Bladder microvascular endothelial cell (primary cell): ENCODE measurements around the gene ANXA8L1. TPM values are rescaled to one million over a fixed set of nuclear protein-coding genes. Genes with fewer than 3 reads are reported as not detected.

Experiments
- total RNA-seq: library from RNA; depleted of rRNA; stranded (reverse); fragments of >200 nt; gene quantifications from 2 replicates; pipeline ENCODE4 v1.2.3, GENCODE V29; 2014

ANXA8L1 gene
- total RNA-seq = not detected in 2 replicates

GRCh38 chr10:46375406-46375805 is at the start of gene ANXA8L1:
Gene ANXA8L1 (plus strand): TSS chr10:46375776. CDS start chr10:46375852, 76 bp downstream.

Other genes starting within 250 kb of the ANXA8L1 start
- 0.16 TPM in 1 of 2 replicates, not detected in the other for gene ANTXRL, start 88.8 kb upstream of the ANXA8L1 start, total RNA-seq
- gene NPY4R, start 90.2 kb downstream of the ANXA8L1 start, total RNA-seq = not detected in 2 replicates
- not detected in 2 replicates for gene GPRIN2, start 180.9 kb downstream of the ANXA8L1 start, total RNA-seq
- gene SYT15, start 203.4 kb downstream of the ANXA8L1 start, total RNA-seq = 0.32 and 0.44 TPM in 2 replicates